Measurements from ENCODE around the gene TMEM187. TPM values are rescaled to one million over a fixed set of nuclear protein-coding genes. Genes with fewer than 3 reads are reported as not detected.

TMEM187 gene
- total and polyA plus RNA-seq, 8 donors = 3.9 to 13.5 (median 6.3) TPM

DNA sequence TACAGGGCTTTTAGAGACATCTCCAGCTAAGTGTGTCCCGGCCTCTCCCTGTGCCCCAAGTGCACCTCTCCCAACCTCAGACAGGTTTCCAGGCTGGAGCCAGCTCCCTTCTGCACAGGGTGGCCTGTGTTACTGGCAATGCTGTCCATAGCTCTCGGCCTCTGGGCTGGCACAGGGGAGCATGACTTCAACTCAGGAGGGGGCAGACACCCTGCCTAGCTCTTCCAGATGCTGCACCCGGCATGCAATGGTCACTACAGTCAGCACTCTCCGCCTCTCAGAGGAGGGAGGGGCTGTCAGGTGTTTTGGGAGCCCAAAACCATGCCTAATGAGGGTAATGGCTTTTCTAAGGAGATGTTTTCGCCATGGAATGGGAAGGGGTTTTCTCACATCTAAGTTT, 49.6 kb downstream of the TMEM187 start:
- Histone ChIP-seq H3K9me3 (no peaks in the 10 kb centered on the region), H3K4me3 (no peak overlapping the region), H3K4me1 (peaks cover 0 to 18% of the 10 kb centered on the region in 2 donors), H3K27ac (no peak overlapping the region), H3K27me3 (no peaks in the 10 kb centered on the region), H3K36me3 (peaks cover 0 to 13% of the 10 kb centered on the region in 2 donors)
- DNase-seq = no peak
- intact Hi-C loops (cut with DNase I) = no loop called here
- ATAC-seq = no peak
- no peak for TF ChIP-seq CTCF (IDR thresholded peaks at IDR 0.05)

- no peak for TF ChIP-seq CTCF (IDR thresholded peaks at IDR 0.05)
- Histone ChIP-seq H3K4me1 (peaks cover 0 to 6% of the 10 kb centered on the region in 2 donors), H3K4me3 (no peak overlapping the region), H3K27ac (no peak overlapping the region), H3K9me3 (no peaks in the 10 kb centered on the region), H3K27me3 (no peaks in the 10 kb centered on the region), H3K36me3 (peaks cover 0 to 14% of the 10 kb centered on the region in 2 donors)
- intact Hi-C loops (cut with DNase I) = no loop called here
- no peak for ATAC-seq
- DNase-seq = no peak
Measured at GRCh38 chrX:154023276-154024000, 50.9 kb downstream of the TMEM187 start.

DNA sequence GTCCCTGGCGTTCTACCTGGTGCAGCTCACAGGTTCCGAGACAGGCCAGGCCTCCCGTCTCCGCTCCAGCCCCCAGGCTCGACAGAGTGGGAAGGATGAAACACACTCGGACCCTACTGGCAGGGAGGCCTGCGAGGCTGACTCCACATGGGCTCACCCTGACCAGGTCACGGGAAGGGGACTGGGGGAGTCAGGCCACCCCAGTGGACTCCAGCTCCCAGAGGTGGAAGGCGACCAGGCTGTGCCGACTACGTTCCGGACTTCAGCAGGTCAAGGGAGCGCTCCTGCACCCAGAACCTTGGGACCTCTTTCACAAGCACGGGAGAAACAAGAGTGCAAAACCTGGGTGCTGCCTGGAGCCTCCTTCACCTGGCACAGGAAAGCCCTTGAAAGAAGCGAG, 51.7 kb downstream of the TMEM187 start:
- DNase-seq (no peak), ATAC-seq (no peak)
- H3K9me3 ChIP-seq = no peaks in the 10 kb centered on the region
- intact Hi-C loops (cut with DNase I) = no loop called here
- no peak overlapping the region for H3K27ac ChIP-seq
- H3K4me3 ChIP-seq = no peak overlapping the region
- H3K36me3 ChIP-seq = peaks cover 0 to 22% of the 10 kb centered on the region in 2 donors
- no peaks in the 10 kb centered on the region for H3K27me3 ChIP-seq
- no peak for TF ChIP-seq CTCF (IDR thresholded peaks at IDR 0.05)
- H3K4me1 ChIP-seq = no peaks in the 10 kb centered on the region

GRCh38 chrX:154025230-154025629, 52.7 kb downstream of the TMEM187 start:
- Histone ChIP-seq H3K27ac (no peak overlapping the region), H3K36me3 (peaks cover 0 to 32% of the 10 kb centered on the region in 2 donors), H3K4me1 (no peaks in the 10 kb centered on the region), H3K9me3 (no peaks in the 10 kb centered on the region), H3K27me3 (no peaks in the 10 kb centered on the region), H3K4me3 (no peak overlapping the region)
- DNase-seq (no peak), ATAC-seq (peak; percentile 8)
- no peak for TF ChIP-seq CTCF (IDR thresholded peaks at IDR 0.05)
- intact Hi-C loops (cut with DNase I) = no loop called here

DNA sequence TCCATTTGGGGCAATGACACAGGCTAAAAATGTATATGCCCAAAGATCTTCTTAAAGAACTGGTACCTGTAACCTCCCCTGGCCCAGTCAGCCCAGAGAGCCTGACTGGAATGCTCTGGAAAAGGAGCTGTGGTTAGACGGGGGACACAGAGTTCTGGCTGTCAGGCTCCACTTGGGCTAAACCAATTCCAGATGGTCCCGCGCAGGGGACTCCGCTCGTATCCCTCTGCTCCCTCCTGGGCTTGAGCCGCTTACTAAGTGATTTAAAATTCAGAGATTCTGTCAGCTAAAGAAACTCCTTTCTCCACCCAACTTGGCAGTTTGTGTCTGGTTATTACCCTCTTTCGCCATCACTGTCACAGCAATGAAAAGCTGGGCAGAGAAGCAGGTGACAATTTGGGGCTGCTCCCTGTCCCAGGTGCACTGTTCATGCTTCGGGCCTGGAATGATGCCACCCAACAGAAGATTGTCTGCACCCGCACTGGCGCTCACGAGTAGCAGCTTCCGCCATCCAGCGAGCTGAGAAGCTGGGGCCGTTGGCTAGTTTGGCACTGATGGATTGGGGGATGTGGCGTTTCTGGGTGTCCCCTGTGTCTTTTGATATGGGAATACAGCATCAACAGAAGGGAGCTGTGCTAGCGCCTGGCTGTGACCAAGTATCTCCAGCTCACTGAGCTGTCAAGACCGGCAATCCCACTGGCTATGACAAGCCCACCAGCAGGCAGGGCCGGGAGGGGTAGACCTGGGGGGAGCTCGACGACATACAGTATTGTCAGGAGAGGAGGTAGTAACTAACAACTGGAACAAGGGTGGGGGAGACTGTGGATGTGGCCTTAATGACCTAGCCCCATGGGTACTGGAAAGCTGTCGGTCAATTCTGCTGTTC, 53.8 kb downstream of the TMEM187 start:
- DNase-seq = no peak
- intact Hi-C loops (cut with DNase I) = no loop called here
- Histone ChIP-seq H3K4me3 (no peak overlapping the region), H3K9me3 (no peaks in the 10 kb centered on the region), H3K36me3 (peaks cover 0 to 43% of the 10 kb centered on the region in 2 donors), H3K27ac (no peak overlapping the region), H3K4me1 (no peaks in the 10 kb centered on the region), H3K27me3 (no peaks in the 10 kb centered on the region)
- no peak for TF ChIP-seq CTCF (IDR thresholded peaks at IDR 0.05)
- no peak for ATAC-seq
